Activated naive CD8-positive, alpha-beta T cell treated with anti-CD3 and anti-CD28 coated beads, Interleukin-2, amount 50 U/mL, for 16 hours (primary cell): Measurements from ENCODE around the gene OR5L1.

Experiments
- DNase-seq: peaks from one replicate; pipeline ENCODE4 v3.0.0-alpha.2; 2020; ENCODE audit warnings: low read depth, low spot score

OR5L1 gene

DNA sequence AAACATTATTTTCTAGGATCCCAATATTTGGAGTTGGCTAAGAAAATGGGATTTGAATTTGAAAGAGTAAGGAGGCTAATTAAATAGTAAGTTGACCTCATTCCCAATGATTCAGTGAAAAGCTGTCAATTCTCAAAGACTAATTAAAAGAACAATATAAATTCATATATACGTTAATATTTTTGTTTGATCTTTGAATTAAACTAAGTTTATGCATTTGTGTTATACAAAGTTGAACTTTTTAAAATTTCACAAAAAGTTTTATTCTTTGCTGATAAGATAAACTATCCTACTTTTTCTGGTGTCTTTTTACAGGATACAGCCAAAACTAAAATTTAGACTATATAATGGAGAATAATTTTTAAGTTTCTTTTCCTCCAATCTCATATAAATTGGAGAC lies at the start of gene OR5L1:
Gene OR5L1, plus strand, starts transcription at position 301 of the 400 bp plus-strand sequence. CDS start 100 bp downstream, outside the sequence.
- DNase-seq: no peak

DNA sequence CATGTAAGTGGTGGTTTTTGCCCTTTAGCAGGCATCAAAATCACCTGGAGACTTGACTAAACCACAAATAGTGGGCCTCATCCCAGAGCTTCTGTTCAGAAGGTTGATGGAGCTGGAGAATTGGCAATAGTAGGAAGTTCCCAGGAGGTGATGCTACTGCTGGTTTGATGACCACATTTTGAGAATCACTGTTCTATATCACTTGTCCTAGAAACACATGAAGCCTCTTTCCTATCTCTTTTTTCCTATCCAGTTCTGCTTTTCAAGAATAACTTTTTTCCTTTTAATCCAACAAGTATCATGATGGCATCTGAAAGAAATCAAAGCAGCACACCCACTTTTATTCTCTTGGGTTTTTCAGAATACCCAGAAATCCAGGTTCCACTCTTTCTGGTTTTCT lies 38.0 kb upstream of the OR5L1 start, which contains the start of gene OR5D13:
Gene OR5D13, plus strand, starts transcription at position 301 of the 400 bp plus-strand sequence. Its CDS starts 0 bp downstream, at position 301.
- no peak for DNase-seq

DNA sequence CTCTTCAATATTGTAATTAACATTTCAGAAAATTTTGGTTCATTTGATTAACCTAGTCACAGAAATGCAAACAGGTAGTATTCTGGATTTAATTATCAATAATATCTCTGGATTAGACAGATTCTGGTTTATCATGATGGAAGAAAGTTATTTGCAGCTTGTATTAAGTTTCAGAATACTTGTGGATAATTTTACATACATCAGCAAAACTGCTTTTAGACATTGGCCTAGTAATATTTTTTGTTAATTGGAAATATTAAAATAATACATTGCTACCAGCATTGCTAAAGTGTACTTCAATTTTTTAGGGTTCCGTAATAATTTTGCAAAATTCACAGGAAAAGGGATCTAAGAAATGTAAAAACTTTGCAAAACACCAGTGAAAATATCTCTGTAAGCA lies 19.6 kb upstream of the OR5L1 start:
- DNase-seq: no peak

DNA sequence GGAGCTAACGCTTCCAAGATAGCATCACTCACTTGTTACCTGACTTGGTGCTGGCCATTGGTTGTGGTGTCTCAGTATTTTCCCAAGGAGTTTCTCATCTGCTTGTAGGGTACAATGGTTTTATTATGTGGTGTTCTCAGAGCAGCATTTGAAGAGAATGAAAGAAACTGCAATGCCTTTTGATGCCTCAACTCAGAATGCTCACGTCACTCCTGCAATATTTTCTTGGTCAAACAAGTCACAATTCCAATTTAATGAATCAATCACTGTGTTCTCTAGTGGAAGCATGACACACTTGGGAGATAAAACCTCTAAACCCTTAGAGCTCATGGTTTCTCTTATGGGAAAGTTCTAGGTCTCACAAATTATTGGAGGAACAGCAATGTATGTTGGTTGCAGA lies 17.8 kb upstream of the OR5L1 start:
- DNase-seq: no peak

DNA sequence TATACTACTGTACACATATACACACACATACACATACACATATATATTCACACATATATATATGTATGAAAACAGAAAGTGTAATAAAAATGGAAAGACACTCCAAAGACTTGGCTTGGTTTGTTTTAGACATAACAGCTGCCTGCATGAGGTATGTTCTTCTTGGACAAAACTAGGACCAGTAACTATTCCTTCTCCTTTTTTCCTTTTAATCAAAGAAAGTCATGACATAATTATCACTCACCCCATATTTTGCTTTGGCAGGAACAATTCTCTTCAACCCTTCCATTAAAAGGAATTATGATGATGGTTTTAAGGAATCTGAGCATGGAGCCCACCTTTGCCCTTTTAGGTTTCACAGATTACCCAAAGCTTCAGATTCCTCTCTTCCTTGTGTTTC lies 15.9 kb upstream of the OR5L1 start, which contains the start of gene OR5D14:
Gene OR5D14, plus strand, starts transcription at position 301 of the 400 bp plus-strand sequence. Its CDS starts 0 bp downstream, at position 301.
- no peak for DNase-seq

DNA sequence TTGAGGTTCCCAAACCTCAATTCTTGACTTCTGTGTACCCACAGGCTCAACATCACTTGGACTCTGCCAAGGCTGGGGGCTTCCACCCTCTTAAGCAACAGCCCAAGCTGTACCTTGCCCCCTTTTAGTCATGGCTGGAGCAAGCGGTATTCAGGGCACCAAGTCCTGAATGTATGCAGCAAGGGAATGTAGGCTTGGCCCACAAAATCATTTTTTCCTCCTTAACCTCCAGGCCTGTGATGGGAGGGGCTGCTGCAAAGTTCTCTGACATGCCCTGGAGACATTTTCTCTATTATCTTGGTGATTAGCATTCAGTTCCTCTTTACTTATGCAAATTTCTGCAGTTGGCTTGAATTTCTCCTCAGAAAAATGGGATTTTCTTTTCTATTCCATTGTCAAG lies 4.9 kb upstream of the OR5L1 start:
- no peak for DNase-seq

DNA sequence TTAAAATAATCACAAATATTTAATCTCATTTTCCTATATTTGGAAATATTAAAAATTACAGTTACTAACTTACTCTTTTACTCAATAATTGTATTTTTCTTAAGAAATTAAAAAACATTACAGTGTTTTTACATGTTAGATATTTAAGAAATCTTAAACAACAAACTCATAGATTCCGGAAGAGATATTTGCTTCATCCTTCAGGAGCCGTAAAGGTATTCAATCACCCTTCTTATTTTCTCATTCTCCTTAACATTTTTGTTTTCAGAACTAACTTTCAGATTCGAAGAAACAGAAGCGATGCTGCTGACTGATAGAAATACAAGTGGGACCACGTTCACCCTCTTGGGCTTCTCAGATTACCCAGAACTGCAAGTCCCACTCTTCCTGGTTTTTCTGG lies 8.2 kb downstream of the OR5L1 start, which contains the start of gene OR5D18:
Gene OR5D18, plus strand, starts transcription at position 301 of the 400 bp plus-strand sequence. Its CDS starts 0 bp downstream, at position 301.
- no peak for DNase-seq

DNA sequence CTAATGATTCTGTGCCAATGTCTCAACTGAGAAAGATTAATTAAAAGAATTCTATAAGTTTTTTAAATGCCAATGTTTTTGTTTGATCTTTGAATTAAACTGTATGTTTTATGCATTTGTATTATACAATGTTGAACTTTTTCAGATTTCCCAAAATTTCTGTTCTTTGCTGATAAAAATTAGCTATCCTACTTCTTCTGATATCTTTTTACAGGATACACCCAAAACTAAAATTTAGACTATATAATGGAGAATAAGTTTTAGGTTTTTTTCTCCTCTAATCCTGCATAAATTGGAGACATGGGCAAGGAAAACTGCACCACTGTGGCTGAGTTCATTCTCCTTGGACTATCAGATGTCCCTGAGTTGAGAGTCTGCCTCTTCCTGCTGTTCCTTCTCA lies 15.8 kb downstream of the OR5L1 start, which contains the start of gene OR5L2:
Gene OR5L2, plus strand, starts transcription at position 301 of the 400 bp plus-strand sequence. Its CDS starts 0 bp downstream, at position 301.
- no peak for DNase-seq

DNA sequence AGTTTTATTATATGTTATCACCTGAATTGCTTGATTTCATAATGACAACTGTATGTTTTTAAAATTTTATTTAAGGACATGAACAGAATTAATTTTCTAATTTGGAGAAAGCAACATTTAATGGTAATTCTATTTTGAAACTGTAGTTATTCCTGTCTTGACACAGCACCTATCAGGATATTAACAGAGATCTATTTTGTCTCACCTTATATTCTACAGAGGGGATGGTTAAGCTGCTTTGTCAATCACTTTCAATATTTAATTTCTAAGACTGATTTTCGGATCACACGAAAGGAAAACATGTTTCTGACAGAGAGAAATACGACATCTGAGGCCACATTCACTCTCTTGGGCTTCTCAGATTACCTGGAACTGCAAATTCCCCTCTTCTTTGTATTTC lies 27.3 kb downstream of the OR5L1 start, which contains the start of gene OR5D16:
Gene OR5D16, plus strand, starts transcription at position 301 of the 400 bp plus-strand sequence. Its CDS starts 0 bp downstream, at position 301.
- no peak for DNase-seq

DNA sequence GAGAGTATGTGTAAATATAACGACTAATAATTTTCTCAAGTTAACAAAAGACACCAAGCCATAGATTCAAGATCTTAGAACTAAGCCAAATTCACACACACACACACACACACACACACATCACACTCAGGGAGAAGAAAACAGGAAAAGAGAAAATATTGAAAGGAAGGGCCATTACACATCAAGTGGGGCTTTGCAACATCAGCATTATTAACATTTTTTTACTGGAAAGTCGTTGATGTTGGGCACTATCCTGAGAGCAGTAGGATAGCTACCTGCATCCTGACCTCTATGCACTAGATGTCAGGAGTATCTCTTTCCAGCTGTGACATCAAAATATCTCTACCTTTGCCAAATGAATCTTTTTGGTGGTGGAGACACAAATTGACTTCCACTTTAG lies 36.3 kb downstream of the OR5L1 start:
- no peak for DNase-seq

DNA sequence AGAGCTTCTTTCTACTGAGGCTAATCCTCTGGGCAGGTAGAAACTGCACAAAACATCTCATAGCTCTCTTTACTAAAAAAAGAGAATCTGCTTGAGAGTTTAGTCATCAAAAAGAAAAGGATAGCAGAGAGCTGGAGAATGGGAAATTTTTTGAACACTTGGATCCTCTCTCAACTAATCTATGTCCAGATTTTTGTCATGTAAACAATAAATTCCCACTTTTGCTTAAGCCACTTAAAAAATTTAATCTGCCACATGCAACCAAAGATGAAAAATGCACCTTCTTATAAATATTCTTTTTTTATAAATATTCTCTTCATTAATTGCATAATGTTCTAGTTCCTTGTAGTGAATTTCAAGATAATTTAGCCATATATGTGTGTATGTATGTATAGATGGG lies 37.9 kb downstream of the OR5L1 start:
- no peak for DNase-seq

DNA sequence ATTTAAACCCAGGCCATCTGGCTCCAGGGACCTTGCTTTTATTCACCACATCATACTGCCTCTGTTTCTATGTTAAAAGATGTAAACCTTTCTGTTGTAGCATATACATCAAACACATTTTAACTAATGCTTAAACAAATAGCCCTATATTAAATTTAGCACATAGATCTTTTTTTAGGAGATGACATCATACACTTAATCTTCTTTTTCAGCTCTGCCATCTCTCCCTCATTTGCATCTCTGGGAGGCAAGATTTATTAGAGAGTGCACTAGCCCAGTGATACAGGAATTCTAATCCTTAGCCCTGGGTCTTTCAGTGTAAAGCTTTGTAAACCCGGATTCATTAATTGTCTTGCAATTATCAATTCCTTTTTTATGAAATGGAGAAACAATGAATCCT lies 41.0 kb downstream of the OR5L1 start:
- no peak for DNase-seq

DNA sequence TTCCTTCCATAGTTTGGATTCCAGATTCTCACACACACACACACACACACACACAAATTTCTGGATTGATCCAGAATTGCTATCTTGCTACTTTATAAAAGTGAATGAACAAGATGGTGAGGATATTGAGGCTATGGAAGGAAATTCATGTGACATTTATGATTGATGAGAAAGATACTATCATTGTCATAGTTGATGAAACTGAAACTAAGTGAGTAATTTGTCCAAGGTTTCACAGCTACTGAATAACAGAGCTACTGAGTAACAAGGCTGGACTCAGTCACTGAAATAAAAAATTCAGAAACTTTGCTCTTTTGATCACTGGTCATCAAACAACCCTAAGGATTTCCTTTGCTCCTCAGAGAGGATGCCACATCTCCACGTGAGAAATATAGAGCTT lies 43.5 kb downstream of the OR5L1 start:
- DNase-seq: no peak
